Adipose tissue (tissue), 3 donors: Measurements from ENCODE around the gene PKP4. TPM values are rescaled to one million over a fixed set of nuclear protein-coding genes. Genes with fewer than 3 reads are reported as not detected.

Source experiments
- H3K27ac ChIP-seq: one replicate; pipeline ENCODE4 v1.5.1; 2013; ENCODE audit warnings: low read depth, low read length
- WGBS, 3 donors: extraction: QIAGEN DNeasy Blood & Tissue Kit; methylation state at CpG; one replicate each; pipeline ENCODE4 v1.1.7; 2013; 5-methylcytosine and 5-hydroxymethylcytosine counted together
- polyA plus RNA-seq, 3 donors: library from polyadenylated mRNA; stranded (reverse); fragments of 200-250 nt; gene quantifications; one replicate each; pipeline ENCODE4 v1.2.3, GENCODE V29; 2013
- donor health status: healthy with polysubstance abuse.
- donor health status: Bipolar disorder and iron deficiency.
- donor health status: healthy.

PKP4 gene
- polyA plus RNA-seq, 3 donors: 11.5 to 35.2 (median 25.9) TPM

DNA sequence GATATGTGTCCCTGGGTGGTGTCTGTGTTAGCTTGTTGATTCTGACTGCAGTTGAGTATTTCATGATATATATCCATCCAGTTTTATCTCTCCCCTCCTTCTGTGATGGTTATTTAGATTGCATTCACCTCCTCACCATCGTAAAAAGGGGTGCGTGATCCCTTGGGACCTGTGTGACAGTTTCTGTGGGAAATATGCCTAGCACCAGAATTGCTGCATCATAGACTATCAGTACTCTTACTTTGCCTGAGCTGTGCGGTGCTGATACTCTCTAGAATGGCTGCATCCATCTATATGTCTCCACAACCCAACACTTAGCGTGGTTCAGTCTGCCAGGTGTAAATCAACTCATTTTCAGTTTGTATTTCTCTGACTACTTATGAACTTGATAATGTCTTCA, 34.3 kb downstream of the PKP4 start:
- 94% methylated on average over 4 of the region's 4 CpGs for WGBS, 3 donors
- no peak overlapping the region for H3K27ac ChIP-seq

DNA sequence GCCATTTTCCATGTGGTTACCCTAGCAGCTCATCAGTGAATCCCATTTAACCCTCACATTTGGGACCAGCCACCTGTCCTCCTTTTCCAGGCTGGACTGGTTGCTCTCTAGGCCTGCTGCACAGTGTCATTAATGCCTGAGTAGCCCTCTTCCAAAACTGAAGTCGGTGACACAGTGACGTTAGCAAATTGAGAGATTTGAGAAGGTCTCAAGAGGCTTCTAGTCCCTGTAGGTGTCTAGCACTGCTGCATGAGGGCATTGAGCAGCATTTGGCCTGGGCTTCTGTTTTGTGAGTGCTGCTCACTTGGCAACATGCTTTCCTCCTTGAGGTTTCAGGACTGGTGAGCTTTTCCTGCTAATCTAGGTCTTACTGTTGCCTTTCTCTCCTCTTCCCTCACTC, 36.7 kb downstream of the PKP4 start:
- 45 to 79% (median 49%) methylated on average over 2 of the region's 2 CpGs for WGBS, 3 donors
- no peak overlapping the region for H3K27ac ChIP-seq

DNA sequence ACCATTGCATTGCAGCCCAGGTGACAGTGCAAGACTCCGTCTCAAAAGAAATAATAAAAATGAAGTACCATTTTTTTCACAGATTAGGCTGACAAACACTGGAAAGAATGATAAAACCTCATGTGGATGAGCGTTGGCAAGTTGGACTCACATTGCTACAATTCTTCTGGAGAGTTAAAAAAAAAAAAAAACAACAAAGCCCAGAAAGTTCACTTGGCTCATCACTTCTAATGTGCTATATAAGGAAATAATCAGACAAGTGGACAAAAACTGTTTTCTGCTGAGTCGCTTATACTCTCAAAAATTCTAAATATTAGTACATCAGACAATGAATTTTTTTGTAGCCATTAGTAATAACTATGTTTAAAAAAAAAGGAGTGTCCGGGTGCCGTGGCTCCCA, 38.4 kb downstream of the PKP4 start:
- no peak overlapping the region for H3K27ac ChIP-seq
- 82 to 92% (median 86%) methylated on average over 5 of the region's 5 CpGs for WGBS, 3 donors

DNA sequence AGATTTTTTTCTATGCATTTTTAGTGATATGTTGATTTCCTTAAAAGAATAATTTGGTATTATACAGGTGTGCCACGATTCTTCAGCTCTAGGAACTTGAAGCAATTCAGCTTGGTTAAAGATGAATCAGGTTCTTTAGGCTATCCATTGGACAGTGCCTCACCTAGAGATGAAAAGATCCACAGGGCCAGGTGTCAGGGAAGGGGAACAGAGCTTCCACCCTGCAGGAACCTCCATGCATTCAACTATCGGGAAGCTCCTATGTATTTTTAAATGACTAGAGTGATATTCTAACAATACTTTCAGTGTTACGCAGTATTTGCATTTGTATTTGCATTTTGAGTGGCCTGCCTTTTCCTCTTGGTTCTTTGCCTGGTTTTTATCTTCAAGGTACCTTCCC, 40.2 kb downstream of the PKP4 start:
- 56 to 93% (median 87%) methylated on average over 3 of the region's 3 CpGs for WGBS, 3 donors
- no peak overlapping the region for H3K27ac ChIP-seq

DNA sequence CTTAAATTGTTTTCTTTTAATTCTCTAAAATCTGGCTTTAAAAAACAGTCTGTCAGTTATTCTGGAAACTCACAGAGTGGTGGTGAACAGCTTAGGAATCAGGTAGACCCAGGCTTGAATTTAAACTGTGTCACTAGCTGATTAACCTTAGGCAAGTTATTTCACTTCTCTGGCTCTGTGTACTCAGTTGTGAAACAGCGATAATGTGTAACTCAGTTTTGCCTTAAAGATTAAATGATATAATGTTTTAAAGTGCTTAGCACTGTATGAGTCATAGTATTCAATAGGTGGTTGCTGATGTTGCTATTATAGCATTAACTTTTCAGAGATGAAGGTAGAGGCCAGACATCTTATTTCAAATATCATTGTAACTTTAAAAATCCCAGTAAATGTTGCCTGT, 40.7 kb downstream of the PKP4 start:
- 31 to 95% (median 86%) methylated on average over 1 of the region's 1 CpG for WGBS, 3 donors
- no peak overlapping the region for H3K27ac ChIP-seq

DNA sequence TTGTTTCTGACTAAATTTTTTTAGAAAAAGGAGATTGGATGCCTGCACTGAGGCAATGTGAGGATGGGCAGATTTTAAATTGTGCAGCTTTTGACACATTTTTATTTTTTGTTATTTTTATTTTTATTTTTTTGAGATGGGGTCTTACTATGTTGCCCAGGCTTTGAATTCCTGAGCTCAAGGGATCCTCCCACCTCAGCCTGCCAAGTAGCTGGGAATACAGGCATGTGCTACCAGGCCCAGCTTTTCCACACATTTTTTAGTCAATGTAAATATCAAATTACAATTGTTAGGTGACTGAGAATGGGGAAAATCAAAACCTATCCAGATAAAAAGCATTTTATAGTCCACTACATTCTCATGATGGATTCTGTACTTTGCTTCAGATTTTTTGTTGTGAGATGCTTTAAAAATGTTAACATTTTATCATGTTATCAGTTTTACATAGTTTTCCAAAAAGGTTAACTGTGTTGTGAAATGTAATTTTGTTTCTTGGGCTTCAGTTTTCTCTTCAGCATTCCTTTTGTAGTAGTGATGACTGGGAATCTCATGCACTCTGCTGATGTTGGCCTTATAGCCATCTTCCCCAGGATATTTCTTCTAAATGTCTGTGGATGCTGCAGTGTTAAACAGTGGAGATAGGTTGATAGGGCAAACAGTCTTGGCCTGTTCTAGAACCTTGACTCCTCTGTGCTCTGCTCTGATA, 41.4 kb downstream of the PKP4 start:
- no peak overlapping the region for H3K27ac ChIP-seq

DNA sequence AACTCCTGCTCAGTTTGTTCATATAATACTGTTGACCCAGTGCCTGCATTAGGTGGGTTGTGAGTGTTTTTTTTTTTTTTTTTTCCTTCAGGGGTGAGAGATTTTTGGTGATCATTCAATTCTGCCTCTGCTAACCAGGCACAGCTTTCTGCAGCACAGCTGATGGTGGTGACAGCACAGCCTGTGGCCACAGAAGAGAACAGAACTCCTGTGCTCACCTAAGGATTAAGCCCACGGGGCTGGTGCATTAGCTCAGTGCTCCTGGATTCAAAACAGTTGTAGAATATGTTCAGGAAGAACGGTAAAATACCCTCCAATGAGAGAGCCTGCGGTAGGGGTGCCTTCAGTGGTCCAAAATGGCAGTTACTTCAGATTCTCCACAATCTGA, 42.0 kb downstream of the PKP4 start:
- no peak overlapping the region for H3K27ac ChIP-seq
- 95 to 97% (median 96%) methylated on average over 3 of the region's 3 CpGs for WGBS, 3 donors

DNA sequence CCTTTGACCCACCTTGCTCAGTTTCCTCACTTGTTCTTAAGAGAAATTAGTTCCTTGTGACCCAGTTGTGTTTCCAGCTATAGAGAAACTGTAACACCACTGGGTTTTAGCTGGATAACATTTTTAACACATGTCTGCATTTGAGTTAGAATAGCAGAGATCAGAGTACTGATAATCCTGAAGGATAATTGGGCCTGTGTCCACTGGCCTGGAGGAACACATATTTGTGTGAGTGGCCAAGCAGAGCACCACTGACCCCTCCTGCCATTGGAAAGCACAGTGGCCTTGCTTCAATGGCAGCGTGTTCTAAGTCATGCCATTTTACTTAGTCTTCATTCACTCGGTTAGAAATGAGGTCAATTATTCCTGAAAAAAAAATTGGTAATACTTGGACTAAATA, 42.6 kb downstream of the PKP4 start:
- 83 to 86% (median 85%) methylated on average over 2 of the region's 2 CpGs for WGBS, 3 donors
- no peak overlapping the region for H3K27ac ChIP-seq

DNA sequence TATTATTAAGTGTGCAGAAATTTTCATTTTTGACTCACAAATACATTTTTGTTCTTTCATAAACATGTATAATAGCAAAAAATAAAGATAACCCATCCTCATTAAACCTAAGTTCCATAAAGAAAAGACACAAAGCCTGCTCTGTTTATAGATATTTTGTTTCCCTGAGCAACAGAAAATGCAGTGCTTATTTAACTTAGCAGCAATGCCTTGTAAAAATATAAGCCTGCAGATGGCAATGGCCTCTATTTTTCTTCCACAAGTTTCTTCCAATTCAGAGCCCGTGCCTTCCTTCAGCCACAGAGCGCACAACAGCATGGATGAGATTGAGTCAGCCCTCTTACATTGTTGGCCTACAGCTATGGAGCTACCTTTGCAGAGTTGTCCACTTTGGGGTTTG, 43.6 kb downstream of the PKP4 start:
- H3K27ac ChIP-seq: no peak overlapping the region
- 92 to 100% (median 97%) methylated on average over 2 of the region's 2 CpGs for WGBS, 3 donors

DNA sequence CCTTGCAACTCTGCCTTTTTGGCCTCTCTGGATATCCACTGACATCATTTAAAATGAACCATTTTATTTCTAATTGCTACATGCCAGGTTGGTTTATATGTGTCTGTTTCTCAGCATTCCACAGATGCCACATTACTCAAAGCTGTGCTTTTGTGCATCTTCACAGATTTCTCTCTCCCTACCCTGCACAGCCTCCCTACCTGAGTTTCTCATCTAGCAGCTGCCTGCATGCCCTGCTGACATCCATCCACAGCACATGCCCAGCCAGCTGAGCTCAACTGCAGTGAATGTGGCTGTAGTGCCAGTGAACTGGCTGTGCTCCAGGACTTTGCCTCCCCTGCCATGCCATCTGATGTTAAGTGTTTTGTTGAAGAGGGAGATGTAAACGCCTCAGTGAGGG, 44.5 kb downstream of the PKP4 start:
- no peak overlapping the region for H3K27ac ChIP-seq
- WGBS, 3 donors: 33 to 91% (median 84%) methylated on average over 1 of the region's 1 CpG

DNA sequence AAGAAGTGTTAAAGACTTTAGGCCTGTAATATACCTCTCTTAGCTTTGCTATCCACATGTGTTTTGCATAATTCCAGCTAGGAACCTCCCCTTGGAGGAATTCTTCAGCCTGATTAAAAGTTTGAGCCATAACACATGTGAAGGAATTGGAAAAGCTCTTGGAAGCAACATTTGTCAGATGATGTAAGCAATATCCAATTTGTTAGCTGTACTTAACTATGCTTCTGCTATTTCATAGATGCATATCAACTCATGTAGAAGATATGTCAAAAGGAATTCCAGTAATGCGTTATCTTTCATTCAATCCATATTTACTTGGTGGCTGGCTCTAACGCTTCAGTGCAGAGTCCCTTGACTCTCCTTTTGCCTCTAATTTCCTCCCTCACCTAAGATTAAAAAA, 46.2 kb downstream of the PKP4 start:
- H3K27ac ChIP-seq: no peak overlapping the region
- WGBS, 3 donors: 48 to 63% (median 51%) methylated on average over 2 of the region's 2 CpGs

DNA sequence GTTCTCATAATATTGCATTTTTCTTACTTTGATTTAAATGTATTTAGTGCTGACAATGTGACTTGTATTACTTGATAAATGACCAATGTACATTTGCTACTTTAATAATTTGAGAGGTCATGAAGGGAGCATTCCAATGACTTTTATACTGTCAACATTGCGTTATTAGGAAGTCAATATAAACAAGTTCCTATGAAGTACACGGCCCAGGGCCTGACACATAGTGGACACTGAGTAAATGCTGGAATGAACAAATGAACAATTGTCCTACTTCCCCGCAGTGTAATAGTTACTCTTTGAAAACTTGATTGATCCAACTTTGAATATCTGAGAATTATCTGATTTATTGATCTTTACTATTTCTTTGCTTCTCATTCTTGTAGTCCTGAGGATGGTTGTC, 47.3 kb downstream of the PKP4 start:
- WGBS, 3 donors: 76 to 96% (median 86%) methylated on average over 3 of the region's 3 CpGs
- no peak overlapping the region for H3K27ac ChIP-seq

DNA sequence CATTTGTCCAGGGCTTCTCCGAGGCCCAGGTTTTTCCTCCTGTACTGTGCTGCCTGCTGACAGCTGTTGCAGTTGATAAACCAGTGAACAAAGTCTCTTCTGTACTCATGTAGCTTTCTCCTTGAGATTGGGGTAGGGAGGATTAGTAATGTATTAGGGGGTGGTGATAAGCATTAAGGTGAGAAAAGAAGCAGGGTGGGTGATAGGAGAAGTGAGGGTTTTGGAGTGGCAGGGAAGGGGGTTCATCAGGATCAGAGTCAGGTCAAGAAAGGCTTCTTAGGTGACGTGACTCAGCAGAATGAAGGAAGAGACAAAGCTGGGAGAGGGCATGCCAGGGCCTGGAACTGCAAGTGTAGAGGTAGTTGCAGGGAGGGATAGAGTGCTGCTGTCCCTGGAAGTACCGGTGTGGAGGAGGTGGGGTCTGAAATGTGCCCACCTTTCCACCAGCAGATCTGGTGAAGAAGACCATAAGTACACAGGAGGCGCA, 48.7 kb downstream of the PKP4 start:
- WGBS, 3 donors: 73 to 96% (median 95%) methylated on average over 4 of the region's 4 CpGs
- no peak overlapping the region for H3K27ac ChIP-seq

DNA sequence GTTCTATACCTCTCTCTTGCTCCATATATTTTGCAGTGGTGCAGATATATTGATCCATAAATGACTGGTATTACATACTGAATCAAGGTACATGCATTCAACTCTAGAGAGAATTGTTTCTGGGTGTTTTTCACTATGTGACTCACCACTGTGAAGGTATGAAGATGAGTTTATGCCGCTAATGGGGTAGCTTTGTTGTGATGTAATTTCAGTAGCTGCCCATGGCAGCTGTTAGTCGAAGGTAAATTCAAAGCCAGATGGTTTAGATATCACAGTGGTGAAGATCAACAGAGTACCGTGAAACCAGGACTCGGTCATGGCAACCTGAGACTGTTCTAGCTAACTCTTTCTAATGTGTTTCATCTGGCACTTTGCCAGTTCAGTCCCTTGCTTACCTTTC, 50.4 kb downstream of the PKP4 start:
- H3K27ac ChIP-seq: no peak overlapping the region
- WGBS, 3 donors: 77 to 89% (median 84%) methylated on average over 4 of the region's 4 CpGs

DNA sequence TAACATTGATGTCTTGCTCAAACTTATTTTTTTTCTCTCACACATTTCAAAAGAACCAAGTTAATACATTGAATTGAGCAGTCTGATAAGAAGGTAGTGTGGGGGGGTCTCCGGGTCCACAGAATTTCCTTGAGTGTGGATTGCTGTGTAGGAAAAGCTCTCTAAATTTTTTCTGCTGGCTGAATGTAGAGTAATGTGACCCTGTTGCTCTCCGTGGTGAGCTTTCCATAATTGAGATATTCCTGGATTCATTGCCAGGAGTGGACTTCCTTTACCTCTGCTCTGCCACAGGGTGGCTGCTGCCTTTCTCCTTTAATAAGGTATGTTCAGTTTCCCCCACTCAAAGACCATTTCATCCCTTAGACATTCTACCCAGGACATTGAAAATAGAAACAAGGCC, 50.9 kb downstream of the PKP4 start:
- H3K27ac ChIP-seq: no peak overlapping the region
- WGBS, 3 donors: 76 to 88% (median 76%) methylated on average over 2 of the region's 2 CpGs

DNA sequence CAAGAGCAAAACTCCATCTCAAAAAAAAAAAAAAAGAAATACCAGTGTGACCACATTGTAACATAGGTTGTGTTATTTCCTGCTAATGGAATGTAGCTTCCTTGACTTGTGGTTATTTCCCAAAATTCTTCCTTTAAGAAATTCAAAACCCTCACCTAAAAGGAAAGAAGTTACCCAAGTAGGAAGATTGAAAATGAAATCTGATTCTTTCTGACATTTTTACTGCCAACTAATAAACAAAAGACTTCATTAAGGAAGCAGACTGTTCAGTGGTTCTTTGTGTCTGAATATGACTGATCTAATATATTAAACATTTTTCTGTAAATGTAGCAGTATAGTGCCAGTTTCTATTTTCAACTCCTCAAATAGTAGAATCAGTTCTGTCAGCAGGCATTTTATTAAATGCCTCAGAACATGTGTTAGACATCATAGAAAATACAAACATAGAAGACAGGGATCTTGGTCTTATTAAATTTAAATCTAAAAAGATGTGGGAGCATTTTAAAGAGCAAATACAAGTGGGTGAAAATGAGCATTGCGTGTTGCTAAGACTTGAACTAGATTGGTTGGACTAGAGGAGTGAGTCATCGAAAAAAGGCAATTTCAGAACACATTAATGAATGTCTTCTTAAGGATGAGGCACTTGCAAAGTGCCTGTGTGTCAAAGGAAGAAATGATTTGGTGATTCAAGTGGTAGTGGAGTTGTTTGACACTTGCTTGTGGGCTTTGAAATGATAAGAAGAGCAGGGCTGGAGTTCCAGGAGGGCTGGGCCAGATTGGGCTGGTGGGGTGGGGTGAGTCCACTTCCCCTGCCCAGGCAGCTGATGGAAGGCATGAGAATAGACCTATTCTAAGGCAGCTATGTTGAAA, 53.4 kb downstream of the PKP4 start:
- H3K27ac ChIP-seq: no peak overlapping the region
- 86 to 95% (median 86%) methylated on average over 2 of the region's 2 CpGs for WGBS, 3 donors

DNA sequence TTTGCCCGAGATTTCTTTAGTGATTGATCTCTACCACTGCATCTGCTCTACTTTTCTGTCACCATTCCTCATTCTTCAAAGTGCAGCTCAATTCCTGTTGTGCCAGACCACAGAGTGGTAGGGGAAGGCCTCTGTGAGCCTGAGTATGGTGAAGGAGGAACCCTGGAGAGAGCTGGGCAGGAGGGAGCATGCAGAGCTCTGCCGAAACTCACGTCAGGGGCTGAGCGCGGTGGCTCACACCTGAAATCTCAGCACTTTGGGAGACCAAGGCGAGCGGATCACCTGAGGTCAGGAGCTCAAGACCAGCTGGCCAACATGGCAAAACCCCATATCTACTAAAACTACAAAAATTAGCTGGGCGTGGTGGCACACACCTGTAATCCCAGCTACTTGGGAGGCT, 54.1 kb downstream of the PKP4 start:
- H3K27ac ChIP-seq: no peak overlapping the region
- 98 to 99% (median 99%) methylated on average over 8 of the region's 8 CpGs for WGBS, 3 donors

DNA sequence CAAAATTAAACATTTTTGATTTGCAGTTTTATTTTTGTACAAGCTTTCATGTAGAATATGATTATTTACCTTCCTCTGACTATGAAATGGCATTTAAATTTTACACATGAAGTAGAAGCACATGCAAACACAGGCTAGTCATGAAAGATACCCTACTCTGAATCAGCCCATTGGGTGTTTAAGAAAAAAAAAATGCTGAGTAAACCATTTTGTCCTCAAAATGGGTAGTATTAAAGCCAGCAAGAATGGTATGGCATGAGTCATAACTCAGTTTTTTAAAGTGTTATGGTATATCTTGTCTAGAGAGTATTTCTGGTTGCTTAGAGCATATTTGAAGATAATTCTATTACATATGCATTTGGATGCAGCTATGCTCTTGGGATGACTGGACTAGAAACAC, 55.0 kb downstream of the PKP4 start:
- no peak overlapping the region for H3K27ac ChIP-seq

DNA sequence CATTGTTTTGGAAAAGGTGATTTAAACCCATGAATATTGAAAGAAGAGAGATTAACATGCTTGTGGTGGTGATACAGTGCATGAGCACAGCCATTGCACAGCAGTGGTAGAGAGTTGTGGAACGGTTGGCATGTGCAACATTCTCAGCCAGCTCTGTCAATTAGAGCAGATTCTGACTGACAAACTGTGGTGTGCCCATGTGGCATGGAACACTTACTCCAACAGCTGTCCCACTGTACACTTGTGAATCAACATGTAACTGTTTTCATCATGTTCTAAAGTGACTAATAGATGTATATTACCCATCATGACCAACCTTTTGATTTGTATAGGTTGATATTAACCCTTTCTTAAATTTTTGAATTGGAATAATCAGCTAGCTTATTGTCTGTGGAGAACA, 55.6 kb downstream of the PKP4 start:
- no peak overlapping the region for H3K27ac ChIP-seq
- 68 to 91% (median 81%) methylated on average over 1 of the region's 1 CpG for WGBS, 3 donors

DNA sequence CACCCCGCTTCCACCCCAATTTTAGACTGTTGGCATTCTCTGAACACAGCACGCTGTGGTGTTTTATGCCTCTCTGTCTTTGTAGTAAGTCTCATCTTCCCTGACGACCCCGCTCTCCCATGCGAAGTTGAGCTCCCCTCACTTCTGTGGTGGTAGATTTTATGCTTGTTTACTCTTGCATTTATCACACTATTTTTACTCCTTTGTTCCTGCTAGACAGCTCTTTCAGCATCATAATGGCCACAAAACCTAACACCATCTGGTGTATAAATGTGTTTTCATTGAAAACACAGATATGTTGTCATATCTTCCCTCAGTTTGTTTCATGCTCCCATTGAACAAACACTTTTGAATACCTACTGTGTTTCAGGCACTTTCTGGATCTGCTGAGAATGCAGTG, 57.1 kb downstream of the PKP4 start:
- no peak overlapping the region for H3K27ac ChIP-seq
- WGBS, 3 donors: 95 to 97% (median 96%) methylated on average over 5 of the region's 5 CpGs
